ENCODE measurements around the gene ABCD2.

ABCD2 gene

DNA sequence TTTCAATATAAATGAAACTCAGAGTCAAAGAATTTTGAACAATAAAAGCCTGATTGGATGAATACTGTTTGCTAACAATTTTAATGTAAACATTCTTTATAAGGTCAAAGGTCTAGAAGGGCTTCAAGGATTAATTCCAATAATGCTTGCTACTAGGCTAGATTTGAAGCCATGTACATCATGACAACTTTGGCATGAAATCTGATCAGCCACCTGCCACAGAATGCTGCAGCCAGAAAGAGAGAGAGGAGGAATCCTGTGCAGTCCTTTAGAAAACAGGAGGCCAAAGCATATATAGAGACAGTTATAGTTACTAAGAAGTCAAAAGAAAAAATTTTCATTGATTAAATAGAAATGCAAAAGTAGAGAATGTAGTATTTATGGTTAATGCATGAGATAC lies 47.1 kb downstream of the ABCD2 start:
- TF ChIP-seq TAF1 (IDR thresholded peaks at IDR 0.05; ENCODE audit: low read depth), result no peak
- no peak for TF ChIP-seq YY1 (IDR thresholded peaks at IDR 0.05; ENCODE audit: low read depth)
- no peak for TF ChIP-seq EP300 (IDR thresholded peaks at IDR 0.05; ENCODE audit: borderline replicate concordance)
- TF ChIP-seq CEBPB (IDR thresholded peaks at IDR 0.05), result no peak
- TF ChIP-seq TEAD4 (IDR thresholded peaks at IDR 0.05), result no peak
- no peak for TF ChIP-seq CREB1 (IDR thresholded peaks at IDR 0.05; ENCODE audit: low read depth)
- TF ChIP-seq, protein P1, sequence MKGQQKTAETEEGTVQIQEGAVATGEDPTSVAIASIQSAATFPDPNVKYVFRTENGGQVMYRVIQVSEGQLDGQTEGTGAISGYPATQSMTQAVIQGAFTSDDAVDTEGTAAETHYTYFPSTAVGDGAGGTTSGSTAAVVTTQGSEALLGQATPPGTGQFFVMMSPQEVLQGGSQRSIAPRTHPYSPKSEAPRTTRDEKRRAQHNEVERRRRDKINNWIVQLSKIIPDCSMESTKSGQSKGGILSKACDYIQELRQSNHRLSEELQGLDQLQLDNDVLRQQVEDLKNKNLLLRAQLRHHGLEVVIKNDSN (IDR thresholded peaks at IDR 0.05), result no peak
- no peak for TF ChIP-seq ZBTB7A (IDR thresholded peaks at IDR 0.05; ENCODE audit: low read depth)
- TF ChIP-seq, protein P2, sequence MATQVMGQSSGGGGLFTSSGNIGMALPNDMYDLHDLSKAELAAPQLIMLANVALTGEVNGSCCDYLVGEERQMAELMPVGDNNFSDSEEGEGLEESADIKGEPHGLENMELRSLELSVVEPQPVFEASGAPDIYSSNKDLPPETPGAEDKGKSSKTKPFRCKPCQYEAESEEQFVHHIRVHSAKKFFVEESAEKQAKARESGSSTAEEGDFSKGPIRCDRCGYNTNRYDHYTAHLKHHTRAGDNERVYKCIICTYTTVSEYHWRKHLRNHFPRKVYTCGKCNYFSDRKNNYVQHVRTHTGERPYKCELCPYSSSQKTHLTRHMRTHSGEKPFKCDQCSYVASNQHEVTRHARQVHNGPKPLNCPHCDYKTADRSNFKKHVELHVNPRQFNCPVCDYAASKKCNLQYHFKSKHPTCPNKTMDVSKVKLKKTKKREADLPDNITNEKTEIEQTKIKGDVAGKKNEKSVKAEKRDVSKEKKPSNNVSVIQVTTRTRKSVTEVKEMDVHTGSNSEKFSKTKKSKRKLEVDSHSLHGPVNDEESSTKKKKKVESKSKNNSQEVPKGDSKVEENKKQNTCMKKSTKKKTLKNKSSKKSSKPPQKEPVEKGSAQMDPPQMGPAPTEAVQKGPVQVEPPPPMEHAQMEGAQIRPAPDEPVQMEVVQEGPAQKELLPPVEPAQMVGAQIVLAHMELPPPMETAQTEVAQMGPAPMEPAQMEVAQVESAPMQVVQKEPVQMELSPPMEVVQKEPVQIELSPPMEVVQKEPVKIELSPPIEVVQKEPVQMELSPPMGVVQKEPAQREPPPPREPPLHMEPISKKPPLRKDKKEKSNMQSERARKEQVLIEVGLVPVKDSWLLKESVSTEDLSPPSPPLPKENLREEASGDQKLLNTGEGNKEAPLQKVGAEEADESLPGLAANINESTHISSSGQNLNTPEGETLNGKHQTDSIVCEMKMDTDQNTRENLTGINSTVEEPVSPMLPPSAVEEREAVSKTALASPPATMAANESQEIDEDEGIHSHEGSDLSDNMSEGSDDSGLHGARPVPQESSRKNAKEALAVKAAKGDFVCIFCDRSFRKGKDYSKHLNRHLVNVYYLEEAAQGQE (IDR thresholded peaks at IDR 0.05; ENCODE audit: low read depth), result no peak
- TF ChIP-seq RAD21 (IDR thresholded peaks at IDR 0.05; ENCODE audit: low read depth), result no peak
- TF ChIP-seq TCF12 (IDR thresholded peaks at IDR 0.05; ENCODE audit: low read depth), result no peak
- no peak for TF ChIP-seq FOXM1 (IDR thresholded peaks at IDR 0.05; ENCODE audit: borderline replicate concordance, low read depth)
- TF ChIP-seq, protein P3, sequence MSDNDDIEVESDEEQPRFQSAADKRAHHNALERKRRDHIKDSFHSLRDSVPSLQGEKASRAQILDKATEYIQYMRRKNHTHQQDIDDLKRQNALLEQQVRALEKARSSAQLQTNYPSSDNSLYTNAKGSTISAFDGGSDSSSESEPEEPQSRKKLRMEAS (IDR thresholded peaks at IDR 0.05), result no peak
- TF ChIP-seq NFIC (IDR thresholded peaks at IDR 0.05), result no peak
- no peak for TF ChIP-seq EGR1 (IDR thresholded peaks at IDR 0.05)

DNA sequence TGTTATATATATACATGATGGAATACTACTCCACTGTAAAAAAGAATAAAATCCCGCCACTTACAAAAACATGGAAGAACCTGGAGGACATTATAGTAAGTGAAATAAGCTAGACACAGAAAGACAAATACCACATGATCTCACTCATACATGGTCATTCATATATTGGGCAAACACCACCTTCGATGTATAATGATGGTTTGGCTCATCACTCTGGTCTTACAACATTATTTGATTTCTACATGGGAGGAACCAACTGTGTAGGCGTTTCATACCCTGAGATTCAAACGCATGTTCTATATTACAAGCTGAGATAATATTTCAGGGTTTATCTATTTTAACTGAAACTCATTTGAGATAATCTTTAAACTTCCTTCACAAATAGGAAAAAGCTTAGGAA lies 48.3 kb downstream of the ABCD2 start:
- TF ChIP-seq ZBTB7A (IDR thresholded peaks at IDR 0.05; ENCODE audit: low read depth) (no peak), TCF12 (IDR thresholded peaks at IDR 0.05; ENCODE audit: low read depth) (no peak), EP300 (IDR thresholded peaks at IDR 0.05; ENCODE audit: borderline replicate concordance) (no peak), NFIC (IDR thresholded peaks at IDR 0.05) (no peak), YY1 (IDR thresholded peaks at IDR 0.05; ENCODE audit: low read depth) (no peak), CEBPB (IDR thresholded peaks at IDR 0.05) (no peak), CREB1 (IDR thresholded peaks at IDR 0.05; ENCODE audit: low read depth) (no peak), TEAD4 (IDR thresholded peaks at IDR 0.05) (no peak), TAF1 (IDR thresholded peaks at IDR 0.05; ENCODE audit: low read depth) (no peak)
- TF ChIP-seq, protein P2 (IDR thresholded peaks at IDR 0.05; ENCODE audit: low read depth), result no peak
- TF ChIP-seq, protein P3 (IDR thresholded peaks at IDR 0.05), result no peak
- TF ChIP-seq, protein P1 (IDR thresholded peaks at IDR 0.05), result no peak

DNA sequence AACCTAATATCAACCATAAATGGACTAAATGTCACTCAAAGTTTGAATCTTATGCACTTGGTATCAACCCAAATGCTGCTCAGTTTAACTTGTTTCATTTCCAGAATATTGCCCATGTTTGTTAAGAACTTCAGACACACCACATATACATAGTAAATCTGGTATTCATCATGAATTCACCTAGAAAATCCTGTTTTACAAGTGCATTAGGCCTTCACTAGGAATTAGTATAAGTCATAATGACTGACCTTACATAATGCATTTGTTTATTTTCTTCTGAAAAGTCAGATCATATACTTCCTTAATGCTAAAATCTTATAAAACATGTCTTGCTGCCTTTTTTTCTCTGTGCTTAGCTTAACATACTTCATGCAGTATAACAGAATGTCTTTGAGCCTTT lies 66.1 kb downstream of the ABCD2 start:
- TF ChIP-seq, protein P1 (IDR thresholded peaks at IDR 0.05), result no peak
- TF ChIP-seq TCF12 (IDR thresholded peaks at IDR 0.05; ENCODE audit: low read depth), result no peak
- TF ChIP-seq FOXM1 (IDR thresholded peaks at IDR 0.05; ENCODE audit: borderline replicate concordance, low read depth), result no peak
- TF ChIP-seq NFIC (IDR thresholded peaks at IDR 0.05), result no peak
- TF ChIP-seq RAD21 (IDR thresholded peaks at IDR 0.05; ENCODE audit: low read depth), result no peak
- TF ChIP-seq, protein P3 (IDR thresholded peaks at IDR 0.05), result no peak
- no peak for TF ChIP-seq CREB1 (IDR thresholded peaks at IDR 0.05; ENCODE audit: low read depth)
- TF ChIP-seq YY1 (IDR thresholded peaks at IDR 0.05; ENCODE audit: low read depth), result no peak
- TF ChIP-seq ZBTB7A (IDR thresholded peaks at IDR 0.05; ENCODE audit: low read depth), result no peak

DNA sequence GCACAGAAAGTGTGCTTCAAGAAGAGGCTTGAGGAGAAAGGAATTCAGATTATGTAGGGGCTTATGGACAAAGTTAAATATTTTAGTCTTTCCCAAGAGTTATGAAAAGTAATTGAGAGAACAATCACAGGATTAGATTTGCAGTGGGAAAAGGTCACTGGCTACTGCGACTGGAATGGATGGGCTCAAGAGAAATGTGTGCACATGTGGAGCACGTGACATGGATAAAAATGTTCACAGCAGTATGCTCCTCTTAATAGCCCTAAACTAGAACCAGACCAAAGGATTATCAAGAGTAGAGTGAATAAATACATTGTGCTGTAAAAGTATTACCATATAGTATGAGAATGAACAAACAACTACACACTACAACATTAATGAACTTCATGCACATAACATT lies 78.1 kb downstream of the ABCD2 start:
- no peak for TF ChIP-seq CEBPB (IDR thresholded peaks at IDR 0.05)
- no peak for TF ChIP-seq NFIC (IDR thresholded peaks at IDR 0.05)
- no peak for TF ChIP-seq EP300 (IDR thresholded peaks at IDR 0.05; ENCODE audit: borderline replicate concordance)
- TF ChIP-seq RAD21 (IDR thresholded peaks at IDR 0.05; ENCODE audit: low read depth), result no peak
- TF ChIP-seq, protein P1 (IDR thresholded peaks at IDR 0.05), result no peak
- no peak for TF ChIP-seq TEAD4 (IDR thresholded peaks at IDR 0.05)
- TF ChIP-seq YY1 (IDR thresholded peaks at IDR 0.05; ENCODE audit: low read depth), result no peak
- no peak for TF ChIP-seq ZBTB7A (IDR thresholded peaks at IDR 0.05; ENCODE audit: low read depth)

DNA sequence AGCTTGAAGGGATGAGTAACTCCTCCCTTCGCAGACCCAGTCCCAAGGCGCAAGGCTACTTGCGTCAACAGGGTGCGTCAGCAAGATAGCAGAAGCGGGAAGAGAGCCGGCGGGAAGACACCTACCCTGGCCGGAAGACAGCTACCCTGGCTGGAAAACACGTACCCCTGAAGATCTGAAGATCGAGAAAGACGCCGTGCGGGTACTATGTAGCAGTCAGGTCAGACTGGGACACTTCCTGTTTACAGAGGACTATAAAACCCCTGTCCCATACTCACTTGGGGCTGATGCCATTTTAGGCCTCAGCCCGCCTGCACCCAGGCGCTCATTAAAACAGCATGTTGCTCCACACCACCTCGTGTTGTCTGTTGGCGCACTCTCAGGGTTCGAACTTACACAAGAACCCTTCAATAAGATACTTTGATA lies 80.9 kb downstream of the ABCD2 start:
- TF ChIP-seq CEBPB (IDR thresholded peaks at IDR 0.05), result no peak
- no peak for TF ChIP-seq TAF1 (IDR thresholded peaks at IDR 0.05; ENCODE audit: low read depth)
- no peak for TF ChIP-seq CREB1 (IDR thresholded peaks at IDR 0.05; ENCODE audit: low read depth)
- no peak for TF ChIP-seq NFIC (IDR thresholded peaks at IDR 0.05)
- TF ChIP-seq, protein P2 (IDR thresholded peaks at IDR 0.05; ENCODE audit: low read depth), result no peak
- no peak for TF ChIP-seq FOXM1 (IDR thresholded peaks at IDR 0.05; ENCODE audit: borderline replicate concordance, low read depth)
- no peak for TF ChIP-seq YY1 (IDR thresholded peaks at IDR 0.05; ENCODE audit: low read depth)
- TF ChIP-seq, protein P3 (IDR thresholded peaks at IDR 0.05), result no peak
- no peak for TF ChIP-seq EGR1 (IDR thresholded peaks at IDR 0.05)
- no peak for TF ChIP-seq ZBTB7A (IDR thresholded peaks at IDR 0.05; ENCODE audit: low read depth)
- TF ChIP-seq RAD21 (IDR thresholded peaks at IDR 0.05; ENCODE audit: low read depth), result no peak
- TF ChIP-seq, protein P1 (IDR thresholded peaks at IDR 0.05), result no peak
- TF ChIP-seq EP300 (IDR thresholded peaks at IDR 0.05; ENCODE audit: borderline replicate concordance), result no peak
